D721Med (cell line): ENCODE measurements around the gene KATNB1.

Experiments
- DNase-seq: peaks from one replicate; pipeline ENCODE4 v3.0.0; 2011; ENCODE audit warnings: low spot score; ENCODE audit not compliant: insufficient read length
- FAIRE-seq: peaks from 2 replicates; lab custom pipeline; 2011; peaks lifted over from hg19 to GRCh38; lab: Jason Lieb, UNC
- CTCF ChIP-seq: IDR thresholded peaks from 2 replicates; pipeline ENCODE4 v1.5.1; 2012; ENCODE audit warnings: mild to moderate bottlenecking, control low read depth; ENCODE audit not compliant: insufficient read depth; ENCODE audit errors: missing control alignments

KATNB1 gene

DNA sequence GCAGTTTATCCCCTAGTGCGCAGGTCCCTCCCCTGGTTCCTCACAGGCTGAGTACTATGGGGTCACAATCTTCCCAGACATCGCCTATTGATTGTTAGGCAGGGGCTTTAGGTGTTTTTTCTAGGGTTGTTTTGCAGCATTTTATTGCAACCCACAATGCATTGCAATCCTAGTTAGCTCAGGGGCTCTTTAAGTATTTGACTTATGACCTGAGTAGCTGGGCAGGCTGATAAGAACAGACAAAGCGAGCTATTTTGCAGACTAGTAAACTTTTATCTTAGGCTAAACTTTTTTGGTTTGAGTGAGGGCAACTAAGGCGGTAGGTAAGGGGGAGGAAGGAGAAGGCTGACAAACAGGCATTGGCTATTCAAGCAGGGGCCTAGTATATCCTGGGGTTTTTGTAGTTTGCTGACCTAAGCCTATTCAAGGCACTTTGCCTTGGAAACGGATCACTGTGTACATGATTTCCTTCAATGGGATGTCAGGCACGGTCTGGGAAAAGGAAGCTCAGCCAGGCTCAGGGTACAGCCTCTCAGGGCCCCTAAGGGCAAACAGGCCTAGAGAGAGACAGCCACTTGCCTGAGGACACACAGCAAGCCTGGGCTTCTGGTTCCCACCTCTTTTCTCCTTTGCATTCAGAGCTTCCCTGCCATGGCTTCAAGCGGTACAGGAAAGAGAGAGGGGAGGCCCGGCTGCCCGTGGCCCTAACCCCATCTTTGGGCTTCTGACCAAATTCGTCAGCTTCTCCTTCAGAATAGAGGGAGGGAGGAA, 34.6 kb upstream of the KATNB1 start:
- DNase-seq (no peak), FAIRE-seq (no peak)
- no peak for TF ChIP-seq CTCF

DNA sequence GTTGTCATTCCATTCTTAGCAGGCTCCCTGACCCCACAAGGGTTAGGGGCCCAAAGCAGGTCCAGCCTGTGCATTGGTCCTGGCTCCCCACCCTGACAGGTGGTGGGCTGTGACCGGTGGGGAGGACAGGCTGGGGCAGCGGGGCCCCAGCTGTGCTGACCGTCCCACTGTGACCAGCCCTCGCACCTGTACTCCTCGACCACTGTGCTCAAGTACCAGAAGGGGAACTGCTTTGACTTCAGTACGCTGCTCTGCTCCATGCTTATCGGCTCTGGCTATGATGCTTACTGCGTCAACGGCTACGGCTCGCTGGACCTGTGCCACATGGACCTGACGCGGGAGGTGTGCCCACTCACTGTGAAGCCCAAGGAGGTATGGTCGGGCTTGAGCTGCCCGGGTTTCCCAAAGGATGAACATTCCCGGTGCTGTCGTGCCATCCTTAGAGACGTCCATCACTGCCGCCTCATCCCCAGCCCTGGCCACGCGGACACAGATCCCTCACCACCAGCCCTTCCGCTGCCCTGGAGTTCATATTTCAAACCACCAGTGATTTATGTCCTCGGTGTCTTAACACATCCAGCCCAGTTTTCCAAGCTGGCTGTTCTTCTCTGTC, 33.7 kb upstream of the KATNB1 start:
- no peak for TF ChIP-seq CTCF
- FAIRE-seq: no peak

GRCh38 chr16:57703416-57704010, 32.1 kb upstream of the KATNB1 start:
- DNase-seq (no peak), FAIRE-seq (no peak)
- no peak for TF ChIP-seq CTCF

More for the DNA sequence above, 33.7 kb upstream of the KATNB1 start:
- no peak for DNase-seq

DNA sequence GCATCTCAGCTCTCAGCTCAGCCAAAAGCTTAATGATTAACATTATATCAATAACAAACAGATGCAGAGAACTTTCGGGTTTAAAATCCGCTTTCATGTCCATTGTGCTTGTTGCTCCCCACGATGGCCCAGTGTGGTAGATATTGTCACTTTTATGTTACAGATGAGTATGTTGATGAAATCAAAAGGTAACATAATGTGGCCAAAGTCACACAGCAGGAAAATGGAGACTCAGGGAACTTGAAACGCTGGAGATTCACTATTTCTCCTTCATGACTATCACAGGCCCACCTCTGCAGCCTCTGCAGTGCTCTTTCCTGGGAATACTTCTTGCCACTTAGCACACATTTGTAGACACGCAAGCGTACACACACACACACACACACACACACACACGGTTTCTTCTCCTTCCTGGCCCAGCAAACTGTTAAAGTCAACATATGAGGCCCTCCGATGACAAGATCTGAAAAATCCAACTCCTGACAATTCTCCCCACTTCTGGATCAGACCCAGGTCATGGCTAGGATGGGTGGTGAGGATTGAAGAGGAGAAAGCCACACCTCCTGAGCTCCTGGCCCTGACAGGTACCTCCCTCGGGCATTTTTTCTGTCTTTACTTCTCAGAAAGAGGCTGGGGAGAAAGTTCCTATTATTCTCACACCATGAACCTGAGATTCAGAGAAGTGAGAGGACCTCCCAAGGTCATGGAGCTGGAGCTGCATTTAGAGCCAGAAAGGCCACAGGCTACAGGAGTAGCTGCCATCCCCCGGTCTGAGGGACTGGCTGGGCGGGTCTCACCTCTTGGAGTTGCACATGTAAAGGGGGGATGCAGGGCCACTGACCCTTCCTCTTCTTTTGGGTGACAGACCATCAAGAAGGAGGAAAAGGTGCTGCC, 31.3 kb upstream of the KATNB1 start:
- DNase-seq: no peak
- FAIRE-seq: no peak

DNA sequence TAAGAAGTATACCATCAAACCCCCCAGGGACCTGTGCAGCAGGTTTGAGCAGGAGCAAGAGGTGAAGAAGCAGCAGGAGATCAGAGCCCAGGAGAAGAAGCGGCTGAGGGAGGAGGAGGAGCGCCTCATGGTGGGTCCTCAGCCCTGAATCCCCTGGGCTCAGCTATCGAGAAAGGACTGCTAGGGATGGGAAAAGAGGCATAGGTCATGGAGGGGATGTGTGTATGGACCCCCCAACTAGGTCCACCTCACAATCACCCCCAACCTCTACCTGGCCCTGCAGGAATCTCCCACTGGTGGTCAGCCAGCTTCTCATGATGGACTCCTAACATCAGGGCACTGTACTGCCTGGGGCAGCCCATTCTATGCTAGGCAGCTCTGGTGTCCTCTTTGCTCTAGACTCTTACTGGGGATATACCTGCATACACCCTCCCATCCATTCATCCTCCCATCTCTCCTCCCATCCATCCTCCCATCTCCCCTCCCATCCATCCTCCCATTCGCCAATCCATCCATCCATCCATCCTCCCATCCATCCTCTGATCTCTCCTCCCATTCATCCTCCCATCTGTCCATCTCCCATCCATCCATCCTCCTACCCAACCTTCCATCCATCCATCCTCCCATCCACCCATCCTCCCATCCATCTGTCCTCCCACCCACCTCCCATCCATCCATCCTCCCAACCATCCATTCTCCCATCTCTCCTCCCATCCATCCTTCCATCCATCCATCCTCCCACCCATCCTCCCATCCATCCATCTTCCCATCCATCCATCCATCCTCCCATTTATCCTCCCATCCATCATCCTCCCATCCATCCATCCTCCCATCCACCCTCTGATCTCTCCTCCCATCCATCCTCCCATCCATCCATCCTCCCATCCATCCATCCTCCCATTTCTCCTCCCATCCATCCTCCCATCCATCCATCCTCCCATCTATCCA, 30.4 kb upstream of the KATNB1 start:
- TF ChIP-seq CTCF: no peak
- no peak for FAIRE-seq
- no peak for DNase-seq

More for the DNA sequence above, 31.3 kb upstream of the KATNB1 start:
- TF ChIP-seq CTCF: no peak

- no peak for FAIRE-seq
- no peak for TF ChIP-seq CTCF
Observed at GRCh38 chr16:57706717-57707116, 28.9 kb upstream of the KATNB1 start.

More at GRCh38 chr16:57706717-57707116, 28.9 kb upstream of the KATNB1 start:
- DNase-seq: no peak
